Activated T-cell treated with anti-CD3 and anti-CD28 coated beads, Interleukin-2, amount 50 U/mL, for 4 hours (primary cell): Measurements from ENCODE around the gene AMOTL2. TPM values are rescaled to one million over a fixed set of nuclear protein-coding genes. Genes with fewer than 3 reads are reported as not detected.

ENCODE experiments used
- ATAC-seq, 2 donors: fragments of 200-7000 bp; cut with Tn5 transposase; one replicate each; pipeline ENCODE4 v1.10.0; 2021
- DNase-seq: peaks from one replicate; pipeline ENCODE4 v3.0.0-alpha.2; 2020
- H3K27me3 Mint-ChIP-seq: one replicate; pipeline ENCODE4 v1.8.0; 2021; ENCODE audit warnings: low read depth, mixed read lengths
- H3K36me3 Mint-ChIP-seq: one replicate; pipeline ENCODE4 v1.8.0; 2022; ENCODE audit warnings: mixed read lengths; ENCODE audit not compliant: insufficient read depth
- H3K4me1 Mint-ChIP-seq: one replicate; pipeline ENCODE4 v1.8.0; 2021; ENCODE audit warnings: low read depth, mixed read lengths
- H3K4me3 Mint-ChIP-seq: one replicate; pipeline ENCODE4 v1.8.0; 2021; ENCODE audit warnings: mild to moderate bottlenecking, moderate library complexity, mixed read lengths
- H3K9me3 Mint-ChIP-seq: one replicate; pipeline ENCODE4 v1.8.0; 2021; ENCODE audit warnings: mixed read lengths
- total RNA-seq, 3 donors: library from RNA; stranded (reverse); gene quantifications; one replicate each; pipeline ENCODE4 v1.2.1, GENCODE V29; 2021

AMOTL2 gene
- total RNA-seq, 3 donors from 2014 or later, result 0.16 to 0.87 (median 0.20) TPM

DNA sequence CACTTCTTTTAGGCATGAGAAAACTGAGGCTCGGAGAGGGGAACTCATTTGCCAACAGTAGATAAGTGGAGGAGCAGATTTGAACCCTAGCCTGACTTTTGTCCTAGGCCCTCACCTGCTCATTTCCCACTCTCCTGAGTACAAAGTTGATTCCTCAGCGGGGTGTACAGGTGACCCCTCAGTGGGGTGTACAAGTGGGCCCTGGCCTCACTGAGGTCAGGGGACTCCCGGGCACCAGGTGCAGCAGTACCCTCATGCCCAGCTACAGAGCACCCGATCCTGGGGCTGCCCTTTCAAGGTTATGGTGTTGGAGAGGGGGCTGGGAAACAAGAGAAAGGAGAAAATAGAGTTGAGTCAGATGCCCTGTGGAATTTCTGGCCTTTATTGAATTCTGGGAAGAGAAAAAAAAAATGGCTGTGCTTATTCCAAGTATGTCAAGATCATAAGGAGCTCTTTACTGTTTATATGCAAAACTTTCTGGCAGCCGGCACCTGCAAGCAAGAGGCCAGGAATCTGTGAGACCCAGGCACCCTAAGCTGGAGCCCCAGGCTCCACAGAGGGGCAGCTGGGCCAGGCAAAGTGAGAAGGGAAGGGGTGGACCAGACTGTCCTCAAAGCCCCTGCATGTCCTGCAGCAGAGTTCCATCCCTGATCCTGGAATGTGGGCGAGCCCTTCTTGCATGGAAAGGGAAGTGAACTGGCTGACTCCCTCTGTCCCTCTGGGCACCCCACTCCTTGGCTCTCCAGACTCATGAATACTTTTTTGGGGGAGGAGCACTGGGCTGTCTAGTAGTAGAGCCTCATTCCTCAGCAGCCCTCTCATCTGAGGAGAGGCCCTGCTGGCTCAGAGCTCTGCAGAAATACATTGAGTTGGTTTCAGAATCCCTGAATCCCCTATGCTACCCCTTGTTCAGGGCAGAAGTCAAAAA, 43.1 kb downstream of the AMOTL2 start:
- no peak overlapping the region for H3K4me3 Mint-ChIP-seq
- H3K36me3 Mint-ChIP-seq, result no peaks in the 10 kb centered on the region
- DNase-seq (no peak), ATAC-seq (no peak)
- peaks cover 2% of the 10 kb centered on the region for H3K27me3 Mint-ChIP-seq
- H3K4me1 Mint-ChIP-seq, result no peaks in the 10 kb centered on the region
- no peaks in the 10 kb centered on the region for H3K9me3 Mint-ChIP-seq

DNA sequence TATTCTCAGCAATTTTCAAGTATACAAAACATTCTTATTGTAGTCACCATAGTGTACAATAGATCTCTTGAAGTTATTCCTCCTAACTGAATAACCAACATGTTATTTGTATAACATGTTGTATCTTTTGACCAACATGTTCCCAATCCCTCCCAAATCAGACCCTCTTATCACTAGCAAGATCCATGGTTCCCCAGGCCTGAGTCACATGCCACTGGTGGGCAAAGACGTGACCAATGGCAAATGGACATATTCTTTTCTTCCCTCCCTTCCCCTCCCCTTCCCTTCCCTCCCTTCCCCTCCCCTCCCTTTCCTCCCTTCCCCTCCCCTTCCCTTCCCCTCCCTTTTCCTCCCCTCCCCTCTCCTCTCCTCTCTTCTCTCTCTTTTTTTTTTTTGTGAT, 45.4 kb downstream of the AMOTL2 start:
- H3K36me3 Mint-ChIP-seq, result no peaks in the 10 kb centered on the region
- H3K9me3 Mint-ChIP-seq, result no peaks in the 10 kb centered on the region
- no peaks in the 10 kb centered on the region for H3K4me1 Mint-ChIP-seq
- no peak for DNase-seq
- no peak for ATAC-seq
- H3K27me3 Mint-ChIP-seq, result peaks cover 13% of the 10 kb centered on the region
- H3K4me3 Mint-ChIP-seq, result no peak overlapping the region

DNA sequence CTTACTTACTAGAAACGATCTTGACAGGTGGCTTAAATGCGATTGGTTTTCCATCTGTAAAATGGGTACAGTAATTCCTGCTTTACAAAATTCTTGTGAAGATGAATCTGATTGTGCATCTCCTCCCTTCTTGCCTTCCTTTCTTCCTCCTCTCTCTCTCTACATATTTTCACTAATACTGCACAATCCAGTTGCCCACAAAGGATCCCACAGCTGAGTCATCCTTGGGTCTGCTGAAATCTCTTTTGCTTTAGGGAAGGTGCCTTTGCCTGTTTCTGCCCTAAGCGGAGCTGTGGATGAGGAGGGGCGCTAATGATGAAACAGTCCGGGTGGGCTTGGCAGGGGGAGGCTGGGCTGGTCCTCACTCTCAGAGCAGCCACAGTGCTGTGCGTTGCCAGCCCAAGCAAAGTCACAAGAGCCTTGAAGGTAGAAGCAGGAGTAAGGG, 46.1 kb downstream of the AMOTL2 start:
- no peak overlapping the region for H3K4me3 Mint-ChIP-seq
- H3K9me3 Mint-ChIP-seq, result no peaks in the 10 kb centered on the region
- no peaks in the 10 kb centered on the region for H3K36me3 Mint-ChIP-seq
- no peaks in the 10 kb centered on the region for H3K4me1 Mint-ChIP-seq
- H3K27me3 Mint-ChIP-seq, result peaks cover 13% of the 10 kb centered on the region
- DNase-seq (no peak), ATAC-seq (no peak)

DNA sequence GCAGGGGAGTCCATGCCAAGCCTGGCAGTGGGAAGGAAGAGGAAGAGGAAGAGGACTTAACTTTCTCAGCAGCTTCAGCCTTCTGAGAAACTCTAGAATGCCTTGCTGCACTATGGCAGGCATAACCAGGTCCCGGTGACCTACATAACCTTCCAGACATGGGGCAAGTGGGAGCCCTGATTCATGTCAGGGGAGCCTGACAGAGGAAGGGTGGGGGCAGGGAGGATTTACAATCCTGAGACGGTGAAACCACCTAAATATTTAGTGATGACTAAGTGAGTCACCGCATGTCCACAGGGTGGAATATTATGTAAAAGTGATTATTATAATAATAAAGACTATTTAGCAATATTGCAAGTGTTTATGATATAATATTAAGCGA, 46.7 kb downstream of the AMOTL2 start:
- Mint-ChIP-seq H3K9me3 (no peaks in the 10 kb centered on the region), H3K4me1 (no peaks in the 10 kb centered on the region), H3K36me3 (no peaks in the 10 kb centered on the region), H3K27me3 (peaks cover 16% of the 10 kb centered on the region), H3K4me3 (no peak overlapping the region)
- DNase-seq, result no peak
- no peak for ATAC-seq

DNA sequence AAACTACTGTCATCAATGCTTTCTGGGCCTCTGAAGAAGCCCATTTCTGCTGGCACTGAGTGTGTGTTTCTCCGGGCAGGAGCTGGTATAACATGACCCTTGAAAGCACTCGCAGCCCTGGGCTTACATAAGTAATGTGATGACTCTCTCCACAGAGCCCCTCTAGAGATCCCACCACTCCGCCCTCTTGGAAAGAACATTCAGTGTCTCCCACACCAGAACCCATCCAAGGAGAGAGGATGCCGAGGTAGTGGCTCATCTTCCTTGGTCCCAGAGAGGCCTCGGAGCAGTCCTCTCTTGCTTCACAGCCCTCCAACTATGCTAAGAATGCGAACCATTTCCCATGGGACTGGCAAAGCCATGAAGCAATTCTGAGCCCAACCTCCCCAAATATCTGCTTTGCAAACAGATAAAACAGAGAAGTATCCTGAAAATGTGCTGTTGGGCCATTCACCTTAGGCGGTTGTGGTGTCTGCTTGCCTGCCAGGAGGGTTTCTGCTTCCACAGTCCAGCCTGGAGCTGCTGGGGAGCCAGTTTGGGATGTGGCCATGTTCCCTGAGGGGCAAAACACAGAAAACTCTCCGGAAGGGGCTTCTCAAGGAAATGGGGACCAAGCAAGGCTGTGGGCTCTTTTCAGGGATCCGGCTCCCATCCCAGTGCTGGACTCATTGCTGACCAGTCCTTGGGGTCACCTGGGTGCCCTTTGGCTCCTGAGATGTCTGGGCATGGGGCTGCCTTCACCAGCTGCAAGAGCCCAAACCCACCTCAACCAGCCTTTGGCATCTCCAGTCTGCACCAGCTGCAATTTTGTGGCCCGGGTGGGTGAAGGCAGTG, 47.3 kb downstream of the AMOTL2 start:
- Mint-ChIP-seq H3K27me3 (peaks cover 16% of the 10 kb centered on the region), H3K9me3 (no peaks in the 10 kb centered on the region), H3K4me3 (no peak overlapping the region), H3K36me3 (no peaks in the 10 kb centered on the region), H3K4me1 (no peaks in the 10 kb centered on the region)
- ATAC-seq (no peak), DNase-seq (no peak)

DNA sequence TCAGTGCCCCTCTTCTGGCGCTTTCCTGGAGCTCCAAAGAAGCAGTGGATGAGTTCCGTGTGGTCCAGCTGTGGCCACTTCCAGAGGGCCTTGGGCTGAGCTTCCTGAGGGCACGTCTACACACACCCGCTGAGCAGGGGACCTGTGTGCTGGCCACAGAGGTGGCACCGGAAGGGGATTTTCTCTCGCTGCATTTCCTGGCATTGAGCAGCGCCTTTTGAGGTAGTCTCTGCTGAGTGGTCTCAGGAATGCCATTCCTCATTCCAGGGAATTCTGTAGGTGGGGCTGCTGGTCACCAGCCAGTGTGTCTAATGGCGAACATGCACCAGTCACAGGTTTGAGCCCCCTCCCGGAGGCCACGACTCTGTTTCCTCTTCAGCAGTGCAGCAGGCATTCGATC, 48.1 kb downstream of the AMOTL2 start:
- no peak for ATAC-seq
- Mint-ChIP-seq H3K36me3 (no peaks in the 10 kb centered on the region), H3K4me3 (no peak overlapping the region), H3K9me3 (no peaks in the 10 kb centered on the region), H3K27me3 (peaks cover 16% of the 10 kb centered on the region), H3K4me1 (no peaks in the 10 kb centered on the region)
- no peak for DNase-seq

DNA sequence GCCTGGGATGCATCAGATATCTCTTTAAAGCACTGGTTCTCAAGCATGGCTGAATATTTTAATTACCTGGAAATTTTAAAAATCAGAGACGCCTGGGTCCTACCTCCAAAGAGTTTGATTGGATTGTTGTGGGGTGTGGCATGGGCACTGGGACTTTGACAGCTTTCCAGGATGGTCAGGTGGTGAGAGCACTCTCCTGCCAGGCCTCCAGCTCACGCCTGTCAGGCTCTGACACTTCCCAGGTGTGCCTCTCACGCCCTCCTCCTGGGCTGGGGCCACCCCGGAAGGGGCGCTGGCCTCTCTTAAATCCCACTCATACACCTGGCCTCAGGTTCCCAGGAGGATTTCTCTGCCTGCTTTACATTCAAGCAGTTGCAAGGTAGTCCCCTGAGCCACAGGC, 48.5 kb downstream of the AMOTL2 start:
- no peak for ATAC-seq
- no peak overlapping the region for H3K4me3 Mint-ChIP-seq

DNA sequence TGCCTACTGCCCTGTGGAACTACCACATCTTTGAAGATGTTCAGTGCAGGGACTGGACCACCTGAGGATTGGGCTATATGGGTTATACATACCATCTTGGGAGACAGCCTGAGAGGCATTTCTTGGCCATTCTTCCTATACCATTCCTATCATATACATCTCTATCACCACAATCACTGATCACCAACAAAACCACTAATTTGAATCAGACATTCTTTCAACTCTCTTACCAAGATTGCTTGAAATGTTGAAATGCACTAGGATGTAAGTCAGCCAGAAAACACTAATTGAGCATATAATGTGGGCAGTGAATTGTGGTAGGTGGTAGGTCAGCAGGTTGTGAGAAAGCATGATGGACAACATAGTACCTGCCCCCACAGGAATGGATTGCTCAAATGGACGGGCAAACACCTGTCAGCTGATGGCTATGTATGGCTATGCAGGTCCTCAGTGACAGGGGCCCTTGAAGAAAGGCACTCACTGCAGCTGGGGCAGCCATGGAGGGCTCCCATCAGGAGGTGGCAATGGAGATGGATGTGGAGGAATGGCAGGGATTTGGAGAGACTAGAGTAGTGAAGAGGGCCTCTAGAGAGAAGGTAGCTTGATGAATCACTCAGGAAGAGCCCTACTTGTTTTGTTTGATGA, 49.1 kb downstream of the AMOTL2 start:
- ATAC-seq, result no peak
- H3K36me3 Mint-ChIP-seq, result no peaks in the 10 kb centered on the region

More for the DNA sequence above, 48.5 kb downstream of the AMOTL2 start:
- H3K9me3 Mint-ChIP-seq, result no peaks in the 10 kb centered on the region
- no peaks in the 10 kb centered on the region for H3K4me1 Mint-ChIP-seq
- no peak for DNase-seq
- peaks cover 16% of the 10 kb centered on the region for H3K27me3 Mint-ChIP-seq
- H3K36me3 Mint-ChIP-seq, result no peaks in the 10 kb centered on the region

DNA sequence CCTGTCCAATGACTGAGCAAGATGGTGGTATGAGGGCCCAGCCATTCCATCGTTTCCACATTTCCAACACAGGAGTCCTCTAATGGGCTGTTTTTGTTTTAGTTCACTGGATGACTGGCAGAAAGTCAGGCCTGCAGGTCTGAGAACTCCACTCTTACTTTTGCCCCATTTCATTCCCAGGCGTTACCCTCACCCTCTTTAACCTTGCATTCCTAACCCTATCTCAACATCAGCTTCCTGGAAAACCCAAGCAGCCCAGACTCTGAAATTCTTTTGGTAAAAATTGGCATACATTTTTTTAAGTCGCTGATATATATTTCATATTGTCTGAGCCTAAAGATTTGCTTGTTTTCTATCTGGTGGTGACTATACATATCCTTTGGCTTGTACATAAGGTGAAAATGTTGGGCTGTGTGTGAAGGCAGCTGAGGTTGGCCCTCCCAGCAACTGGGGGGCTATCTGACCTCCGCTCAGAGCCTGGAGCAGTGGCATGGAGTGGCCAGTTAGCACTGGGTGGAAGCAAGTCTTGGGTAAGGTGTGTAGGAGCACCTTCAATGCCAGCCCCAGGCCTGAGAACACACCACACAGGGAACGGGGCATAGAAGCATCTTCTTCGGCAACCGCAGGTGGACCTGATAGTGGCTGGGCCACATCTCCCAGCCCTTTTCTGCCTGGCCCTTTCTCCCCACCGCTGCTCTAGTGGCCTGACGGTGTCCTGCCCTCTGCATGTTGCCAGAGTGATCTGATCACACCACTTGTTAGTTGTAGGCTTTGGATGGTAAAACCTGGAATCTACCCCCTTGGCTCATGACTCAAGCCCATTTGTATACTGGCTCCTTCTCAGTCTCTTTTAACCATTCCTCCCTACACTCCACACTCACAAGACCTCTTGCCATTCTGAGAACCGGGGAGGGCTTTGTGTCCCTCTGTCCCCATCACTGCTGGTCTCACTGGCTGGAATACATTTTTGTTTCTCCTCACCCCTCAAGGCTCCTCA, 50.0 kb downstream of the AMOTL2 start:
- ATAC-seq (no peak), DNase-seq (no peak)
- Mint-ChIP-seq H3K4me1 (no peaks in the 10 kb centered on the region), H3K36me3 (no peaks in the 10 kb centered on the region), H3K27me3 (peaks cover 15% of the 10 kb centered on the region), H3K9me3 (no peaks in the 10 kb centered on the region), H3K4me3 (no peak overlapping the region)

More for the DNA sequence above, 49.1 kb downstream of the AMOTL2 start:
- no peaks in the 10 kb centered on the region for H3K4me1 Mint-ChIP-seq
- no peak for DNase-seq
- no peaks in the 10 kb centered on the region for H3K9me3 Mint-ChIP-seq
- no peak overlapping the region for H3K4me3 Mint-ChIP-seq
- peaks cover 16% of the 10 kb centered on the region for H3K27me3 Mint-ChIP-seq

DNA sequence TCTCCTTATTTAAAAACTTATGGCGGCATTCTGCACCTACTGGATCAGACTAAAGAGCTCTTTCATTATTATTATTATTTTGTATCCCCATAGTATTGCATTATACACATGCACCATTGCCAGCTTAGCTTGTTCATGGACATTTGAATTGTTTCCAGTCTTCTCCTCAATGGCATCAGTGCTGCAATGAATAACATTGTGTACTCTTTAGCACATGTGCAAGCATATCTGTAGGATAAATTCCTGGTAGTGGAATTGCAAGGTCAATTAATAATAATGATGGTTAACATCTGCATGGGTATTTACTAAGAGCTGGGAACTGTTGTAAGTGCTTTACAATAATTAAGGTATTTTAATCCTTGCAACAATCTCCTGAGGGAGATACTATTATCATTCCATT, 52.0 kb downstream of the AMOTL2 start:
- H3K27me3 Mint-ChIP-seq, result peaks cover 18% of the 10 kb centered on the region
- no peaks in the 10 kb centered on the region for H3K4me1 Mint-ChIP-seq
- no peaks in the 10 kb centered on the region for H3K36me3 Mint-ChIP-seq
- ATAC-seq, result no peak
- no peak for DNase-seq
- no peak overlapping the region for H3K4me3 Mint-ChIP-seq
- no peaks in the 10 kb centered on the region for H3K9me3 Mint-ChIP-seq

DNA sequence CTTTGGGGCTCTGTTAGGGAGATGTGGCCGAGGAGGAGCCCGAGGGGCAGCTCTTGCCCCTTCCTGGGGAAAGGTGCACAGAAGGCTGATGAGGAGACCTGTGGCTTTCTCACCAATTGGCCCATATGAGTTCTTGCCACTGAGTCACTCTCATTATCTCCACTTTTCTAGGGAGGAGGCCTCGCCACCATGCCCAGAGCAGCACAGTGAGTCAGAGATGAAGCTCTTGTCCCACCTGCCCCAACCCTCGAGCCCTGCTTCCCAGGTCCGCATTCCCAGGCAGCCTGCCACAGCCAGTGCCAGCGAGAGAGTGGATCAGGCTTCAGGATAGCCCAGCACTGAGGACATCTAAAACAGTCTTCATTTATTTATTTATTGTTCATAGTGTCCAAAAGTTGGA, 53.5 kb downstream of the AMOTL2 start:
- no peaks in the 10 kb centered on the region for H3K4me1 Mint-ChIP-seq
- DNase-seq (no peak), ATAC-seq (no peak)
- no peaks in the 10 kb centered on the region for H3K36me3 Mint-ChIP-seq
- H3K27me3 Mint-ChIP-seq, result peaks cover 22% of the 10 kb centered on the region
- no peaks in the 10 kb centered on the region for H3K9me3 Mint-ChIP-seq
- H3K4me3 Mint-ChIP-seq, result no peak overlapping the region

DNA sequence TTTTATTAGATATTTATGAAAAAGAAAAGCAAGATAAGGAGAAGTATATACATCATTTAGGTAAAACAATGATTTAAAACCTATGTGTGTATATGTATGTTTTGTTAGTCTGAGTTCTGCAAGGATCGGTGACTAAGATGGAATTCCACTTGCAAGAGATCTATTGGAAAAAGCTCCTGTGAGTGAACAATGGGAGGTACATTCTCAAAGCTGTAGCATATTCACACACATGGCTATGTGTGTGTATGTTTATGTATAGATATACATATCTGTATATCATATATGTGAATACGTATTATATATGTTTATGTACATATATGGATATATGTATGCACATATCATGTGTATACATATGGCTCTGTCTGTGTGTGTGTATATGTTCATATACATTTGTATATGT, 54.3 kb downstream of the AMOTL2 start:
- H3K27me3 Mint-ChIP-seq, result peaks cover 18% of the 10 kb centered on the region
- H3K9me3 Mint-ChIP-seq, result no peaks in the 10 kb centered on the region
- no peaks in the 10 kb centered on the region for H3K36me3 Mint-ChIP-seq
- ATAC-seq, result no peak
- no peak for DNase-seq
- no peaks in the 10 kb centered on the region for H3K4me1 Mint-ChIP-seq
- no peak overlapping the region for H3K4me3 Mint-ChIP-seq

DNA sequence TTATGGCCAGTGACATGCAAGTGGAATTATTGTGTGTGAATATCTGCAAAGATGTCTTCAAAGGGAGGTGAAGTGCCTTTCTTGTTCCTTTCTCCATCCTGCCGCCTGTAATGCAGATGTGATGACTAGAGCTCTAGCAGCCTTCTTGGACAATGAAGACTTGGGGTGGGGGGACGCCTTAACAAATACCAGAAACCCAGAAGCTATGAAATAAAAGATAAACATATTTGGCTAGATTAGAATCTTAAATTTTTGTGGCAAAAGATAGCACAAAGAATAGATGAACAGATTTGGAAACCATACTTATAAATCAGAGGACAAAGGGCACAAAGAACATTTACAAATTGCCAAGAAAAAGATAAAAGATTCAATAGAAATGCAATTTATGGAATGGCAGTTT, 56.1 kb downstream of the AMOTL2 start:
- Mint-ChIP-seq H3K9me3 (no peaks in the 10 kb centered on the region), H3K36me3 (no peaks in the 10 kb centered on the region), H3K27me3 (peaks cover 26% of the 10 kb centered on the region), H3K4me3 (no peak overlapping the region), H3K4me1 (no peaks in the 10 kb centered on the region)
- ATAC-seq (no peak), DNase-seq (no peak)
